NCI-H2029 treated with DMSO at 0.1 percent for 48 hours (cell line): ENCODE data around the gene DCLRE1B.

Experiments used
- DNase-seq: peaks from one replicate; lab custom pipeline; 2025; lab: John Stamatoyannopoulos, UW

DCLRE1B gene

DNA sequence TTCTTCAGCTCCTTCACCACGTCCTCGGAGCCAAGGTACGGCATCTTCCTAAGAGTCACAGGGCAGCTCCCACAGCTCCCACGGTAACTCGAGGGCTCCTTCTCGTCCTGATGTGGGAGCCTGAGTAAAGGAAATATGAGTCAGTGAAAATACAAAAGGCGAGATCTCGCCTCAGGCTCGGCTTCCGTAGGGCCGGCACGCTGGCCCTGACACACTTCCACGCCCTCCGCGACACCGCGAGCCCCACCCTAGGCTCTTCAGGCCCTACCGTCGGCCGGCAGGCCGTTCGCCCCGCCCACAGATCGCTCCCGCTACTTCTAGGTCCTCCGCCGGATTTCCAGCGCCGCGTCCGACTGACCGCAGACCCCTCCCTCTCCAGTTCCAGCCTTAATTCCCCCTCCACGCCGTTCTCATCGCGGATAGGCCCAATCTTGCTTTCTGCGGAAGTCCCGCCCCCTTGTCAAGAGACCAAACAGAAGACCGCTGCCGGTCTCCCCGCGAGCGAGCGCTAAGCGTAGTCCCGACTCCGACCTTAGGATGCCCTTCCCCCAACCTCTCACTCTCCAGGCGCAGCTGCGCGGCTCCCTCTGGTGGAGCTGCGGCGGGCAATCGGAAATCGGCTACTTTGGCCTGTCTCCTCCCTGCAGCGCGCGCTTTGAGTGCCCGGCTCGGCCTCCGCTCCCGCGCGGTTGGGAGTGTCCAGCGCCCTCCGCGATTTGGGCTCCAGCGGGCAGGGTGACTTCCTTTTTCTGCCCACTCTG, at the start of gene DCLRE1B, which contains the start of gene AP4B1:
Gene DCLRE1B (plus strand): TSS at position 653 of the 761 bp plus-strand sequence. CDS start 261 bp downstream, outside the sequence.
Gene AP4B1 (minus strand): TSS at position 126 of the 761 bp plus-strand sequence. CDS start 82 bp downstream, at position 44.
- DNase-seq, result peak; percentile 94

DNA sequence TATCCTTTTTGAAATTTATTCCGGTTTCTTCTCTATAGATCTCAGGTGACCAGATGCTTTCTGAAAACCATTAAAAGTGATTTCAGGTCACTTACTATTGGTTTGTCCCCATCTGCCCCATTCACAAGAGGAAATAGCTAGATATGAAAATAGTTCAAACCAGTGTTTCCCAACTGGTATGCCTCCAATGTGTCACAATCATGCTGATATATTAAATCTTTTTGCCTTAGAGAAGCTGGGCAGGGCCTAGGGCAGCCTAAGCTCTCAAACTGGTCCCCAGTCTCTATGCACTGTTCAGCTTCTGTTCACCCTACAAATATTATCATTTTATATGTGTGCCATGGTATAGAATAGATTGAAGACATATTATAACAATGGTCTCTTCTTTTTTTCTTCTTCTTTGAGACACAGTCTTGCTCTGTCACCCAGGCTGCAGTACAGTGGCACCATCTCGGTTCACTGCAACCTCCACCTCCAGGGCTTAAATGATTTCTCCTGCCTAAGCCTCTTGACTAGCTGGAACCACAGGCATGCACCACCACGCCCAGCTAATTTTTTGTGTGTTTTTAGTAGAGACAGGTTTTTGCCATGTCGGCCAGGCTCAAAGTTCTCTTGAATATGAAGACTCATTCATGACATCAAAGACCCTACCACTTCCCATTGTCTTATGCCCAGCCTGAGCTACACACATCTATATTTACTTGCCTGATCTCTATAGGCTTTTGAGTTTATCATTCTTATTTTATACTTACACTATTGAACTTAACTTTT, 49.3 kb upstream of the DCLRE1B start:
- DNase-seq, result no peak

- no peak for DNase-seq
Observed at GRCh38 chr1:113856401-113856790, 48.7 kb upstream of the DCLRE1B start.

DNA sequence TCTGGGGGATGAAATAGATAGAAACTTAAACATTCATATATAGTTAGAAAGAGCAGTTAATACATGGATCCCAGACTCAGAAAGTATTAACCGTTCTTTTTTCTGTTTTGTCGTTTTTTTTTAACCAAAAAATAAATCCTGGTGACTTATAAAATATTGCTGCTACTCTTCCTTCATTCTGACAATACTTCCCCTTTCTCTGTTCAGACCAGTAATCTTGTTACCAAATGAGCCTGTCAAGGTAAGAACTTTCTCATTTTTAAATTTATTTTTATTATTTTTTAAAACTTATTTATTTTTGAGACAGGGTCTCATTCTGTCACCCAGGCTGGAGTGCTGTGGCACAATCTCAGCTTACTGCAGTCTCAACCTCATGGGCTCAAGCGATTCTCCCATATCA, 47.4 kb upstream of the DCLRE1B start:
- DNase-seq, result no peak

- no peak for DNase-seq
Observed at GRCh38 chr1:113858418-113858817, 46.7 kb upstream of the DCLRE1B start.

- DNase-seq, result no peak
Observed at GRCh38 chr1:113858982-113859381, 46.1 kb upstream of the DCLRE1B start.

- DNase-seq, result no peak
Observed at GRCh38 chr1:113859478-113860175, 45.5 kb upstream of the DCLRE1B start.

- no peak for DNase-seq
Observed at GRCh38 chr1:113860891-113861290, 44.2 kb upstream of the DCLRE1B start.

DNA sequence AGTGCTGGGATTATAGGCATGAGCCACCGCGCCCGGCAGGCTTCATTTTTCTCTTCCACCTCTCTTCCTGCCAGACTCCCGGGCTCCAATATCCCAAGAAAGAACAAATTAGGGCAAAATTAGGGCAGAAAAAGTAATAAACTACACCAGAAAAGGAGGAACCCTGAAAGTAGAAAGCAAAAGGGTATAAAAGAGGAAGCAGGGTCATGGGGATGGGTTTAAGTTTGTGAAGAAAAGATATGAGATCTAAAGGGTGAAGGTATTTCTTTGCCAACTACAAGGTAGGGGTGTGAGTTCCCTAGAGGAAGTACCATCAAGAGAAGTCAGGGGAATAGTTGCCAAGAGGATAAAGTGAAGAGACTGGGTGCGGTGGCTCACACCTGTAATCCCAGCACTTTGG, 43.5 kb upstream of the DCLRE1B start:
- no peak for DNase-seq

DNA sequence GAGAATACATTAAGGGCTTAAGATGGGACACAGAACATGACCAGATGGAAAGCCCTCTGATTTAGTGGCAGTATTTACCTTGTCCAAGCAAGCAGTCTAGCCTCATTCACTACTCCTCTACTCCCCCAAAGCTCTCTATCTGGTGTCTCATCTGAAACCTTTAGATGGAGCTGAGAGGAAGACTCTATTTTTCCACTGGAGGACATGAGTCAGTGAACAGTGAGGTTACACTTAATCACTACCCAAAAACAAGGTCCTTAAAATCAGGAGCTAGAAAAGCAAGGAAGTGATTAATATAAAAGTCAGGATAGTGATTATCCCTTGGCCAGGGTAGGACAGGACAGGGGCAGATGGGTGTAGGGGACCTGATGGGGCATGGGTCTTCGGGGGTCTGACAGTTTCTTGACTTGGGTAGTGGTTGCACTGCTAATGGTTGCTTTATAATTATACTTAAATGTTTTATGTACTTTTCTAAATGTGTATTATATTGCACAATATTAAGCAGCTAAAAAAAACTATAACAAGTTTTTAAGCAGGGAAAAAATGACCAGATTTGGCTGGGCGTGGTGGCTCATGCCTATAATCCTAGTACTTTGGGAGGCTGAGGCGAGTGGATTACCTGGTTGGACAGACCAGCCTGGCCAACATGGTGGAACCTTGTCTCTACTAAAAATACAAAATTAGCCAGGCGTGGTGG, 36.6 kb upstream of the DCLRE1B start:
- no peak for DNase-seq

- no peak for DNase-seq
Observed at GRCh38 chr1:113870778-113871177, 34.3 kb upstream of the DCLRE1B start.

- DNase-seq, result no peak
Observed at GRCh38 chr1:113871597-113872113, 33.5 kb upstream of the DCLRE1B start, which contains the start of gene PTPN22. Gene PTPN22, minus strand, starts transcription at chr1:113871712.

GRCh38 chr1:113872219-113872935, 32.7 kb upstream of the DCLRE1B start:
- DNase-seq, result no peak

- no peak for DNase-seq
Observed at GRCh38 chr1:113874012-113874879, 30.9 kb upstream of the DCLRE1B start.

DNA sequence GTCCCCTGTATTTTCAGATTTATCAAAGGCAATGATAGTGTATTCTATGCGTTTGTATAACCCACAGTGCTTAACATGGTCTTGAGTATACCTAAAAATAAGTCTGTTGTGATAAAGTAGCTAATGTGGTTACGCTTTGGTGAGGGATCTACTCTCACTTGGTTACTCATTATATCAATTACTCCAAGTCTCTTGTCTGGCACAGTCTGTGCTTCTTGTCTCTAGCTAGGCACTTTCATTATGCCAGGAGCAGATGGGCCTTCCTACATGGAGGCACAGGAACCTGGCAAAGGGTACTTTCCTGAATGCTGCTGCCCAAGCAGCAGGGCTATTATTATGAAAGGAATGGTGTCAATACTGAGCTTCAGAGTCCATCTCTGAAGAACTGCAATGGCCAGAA, 29.4 kb upstream of the DCLRE1B start:
- DNase-seq, result no peak

- no peak for DNase-seq
Observed at GRCh38 chr1:113876176-113876575, 28.9 kb upstream of the DCLRE1B start.

DNA sequence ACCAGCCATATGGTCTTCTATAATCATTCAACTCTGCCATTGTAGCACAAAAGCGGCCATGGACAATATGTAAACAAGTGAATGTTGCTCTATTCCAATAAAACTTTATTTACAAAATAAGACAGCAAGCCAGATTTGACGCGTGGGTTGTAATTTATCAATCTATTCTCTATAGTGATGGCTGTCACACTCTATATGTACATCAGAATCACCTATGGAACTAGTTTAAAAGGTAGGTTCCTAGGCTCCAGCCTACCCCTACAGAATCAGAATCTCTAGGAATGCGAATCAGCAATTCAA, 25.4 kb upstream of the DCLRE1B start:
- no peak for DNase-seq

GRCh38 chr1:113881661-113882060, 23.5 kb upstream of the DCLRE1B start:
- DNase-seq, result no peak

DNA sequence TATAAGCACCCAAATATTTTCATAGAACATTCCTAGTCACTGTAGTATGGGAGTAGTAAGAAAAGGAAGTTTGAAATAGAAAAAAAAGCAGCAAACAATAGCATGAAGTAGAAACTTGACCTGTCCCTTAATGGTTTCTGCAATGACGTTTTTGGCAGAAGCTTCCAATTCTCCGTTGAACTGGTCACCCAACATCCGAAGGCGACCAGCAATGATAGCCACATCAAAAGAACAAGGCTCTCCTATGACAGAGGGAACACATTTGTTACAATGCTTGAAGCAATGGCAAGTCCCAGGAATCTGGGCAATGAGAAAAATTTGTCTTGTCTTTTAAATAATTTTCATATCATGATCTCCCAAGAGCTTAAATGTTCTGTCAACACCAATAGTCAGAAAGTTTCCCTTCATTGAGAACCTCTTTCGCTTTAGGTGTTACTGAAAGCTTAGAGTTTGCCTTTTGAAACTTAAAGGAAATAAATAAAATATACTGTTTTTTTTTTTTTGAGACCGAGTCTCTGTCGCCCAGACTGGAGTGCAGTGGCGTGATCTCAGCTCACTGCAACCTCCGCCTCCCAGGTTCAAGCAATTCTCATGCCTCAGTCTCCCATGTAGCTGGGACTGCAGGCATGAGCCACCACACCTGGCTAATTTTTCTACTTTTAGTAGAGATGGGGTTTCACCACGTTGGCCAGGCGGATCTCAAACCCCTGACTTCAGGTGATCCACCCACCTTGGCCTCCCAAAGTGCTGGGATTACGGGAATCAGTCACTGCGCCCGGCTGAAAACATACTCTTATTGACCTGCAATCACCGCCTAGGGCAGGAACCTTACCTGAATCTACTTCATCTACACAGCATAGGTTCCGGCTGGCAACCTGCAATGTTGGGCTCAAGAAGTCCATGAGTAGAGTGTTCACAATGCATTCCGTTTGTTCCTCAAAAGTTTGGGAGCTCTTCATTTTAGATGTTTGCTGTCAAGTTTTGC, 18.4 kb upstream of the DCLRE1B start:
- DNase-seq, result no peak
